ENCODE results near the gene ZCCHC2.

Gene ZCCHC2

DNA sequence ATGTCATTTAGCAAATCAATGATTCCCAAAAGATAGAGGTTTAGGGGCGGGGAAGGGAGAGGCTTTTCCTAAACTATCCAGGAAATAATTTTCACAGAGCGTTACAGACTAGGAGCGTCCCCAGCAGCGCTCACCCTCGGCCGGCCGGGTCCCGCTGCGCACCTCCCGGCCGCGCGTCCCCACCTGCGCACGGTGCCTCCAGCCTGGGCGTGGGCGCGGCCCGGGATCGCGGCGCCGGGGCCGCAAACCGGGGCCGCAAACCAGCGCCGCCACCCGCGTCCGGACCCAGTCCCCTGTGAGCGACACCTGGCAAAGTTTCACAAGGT lies 684 bp upstream of the ZCCHC2 start:
- ChIA-PET CTCF (interaction anchor here (0.7 to 1.2 kb wide), 3 partner anchors 96 to 494 kb away, joined by 3 read pairs; no protein-coding TSS in a partner anchor), POLR2A (interaction anchor here (1.0 to 1.4 kb wide), 2 partner anchors 97 to 102 kb away, joined by 3 read pairs; no protein-coding TSS in a partner anchor)
- DNase-seq (ENCODE audit: extremely low spot score): peak; percentile 10
- TF ChIP-seq BHLHE40 (IDR thresholded peaks at IDR 0.05; ENCODE audit: borderline replicate concordance): no peak
- no peak for TF ChIP-seq TARDBP (IDR thresholded peaks at IDR 0.05)
- no peak for TF ChIP-seq LEF1 (IDR thresholded peaks at IDR 0.05; ENCODE audit: borderline replicate concordance)
- TF ChIP-seq NFRKB (IDR thresholded peaks at IDR 0.05): no peak
- no peak for TF ChIP-seq ELF4 (IDR thresholded peaks at IDR 0.05)

DNA sequence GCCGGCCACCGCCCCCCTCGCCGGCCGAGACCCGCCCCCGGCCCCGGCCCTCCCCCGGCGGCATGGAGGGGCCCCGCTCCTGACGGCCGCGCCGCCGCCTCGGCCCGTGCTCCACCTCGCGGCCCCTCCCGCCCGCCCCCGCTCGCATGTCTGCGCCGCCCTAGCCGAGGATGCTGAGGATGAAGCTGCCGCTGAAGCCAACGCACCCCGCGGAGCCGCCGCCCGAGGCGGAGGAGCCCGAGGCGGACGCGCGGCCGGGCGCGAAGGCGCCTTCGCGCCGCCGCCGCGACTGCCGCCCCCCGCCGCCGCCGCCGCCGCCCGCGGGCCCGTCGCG lies 397 bp downstream of the ZCCHC2 start:
- ChIA-PET CTCF (no interaction called here), POLR2A (interaction anchor here (0.5 to 1.4 kb wide), 4 partner anchors 26 to 103 kb away, joined by 3 read pairs; no protein-coding TSS in a partner anchor)
- DNase-seq (ENCODE audit: extremely low spot score): no peak
- TF ChIP-seq NFRKB (IDR thresholded peaks at IDR 0.05) (no peak), CTBP1 (IDR thresholded peaks at IDR 0.05; ENCODE audit: borderline replicate concordance) (no peak), ZNF384 (IDR thresholded peaks at IDR 0.05) (no peak), ELF4 (IDR thresholded peaks at IDR 0.05) (no peak), LEF1 (IDR thresholded peaks at IDR 0.05; ENCODE audit: borderline replicate concordance) (no peak), ARNT (IDR thresholded peaks at IDR 0.05) (no peak), FOXA1 (IDR thresholded peaks at IDR 0.05) (no peak), SUZ12 (IDR thresholded peaks at IDR 0.05) (no peak), TARDBP (IDR thresholded peaks at IDR 0.05) (no peak), SP1 (IDR thresholded peaks at IDR 0.05) (no peak)

DNA sequence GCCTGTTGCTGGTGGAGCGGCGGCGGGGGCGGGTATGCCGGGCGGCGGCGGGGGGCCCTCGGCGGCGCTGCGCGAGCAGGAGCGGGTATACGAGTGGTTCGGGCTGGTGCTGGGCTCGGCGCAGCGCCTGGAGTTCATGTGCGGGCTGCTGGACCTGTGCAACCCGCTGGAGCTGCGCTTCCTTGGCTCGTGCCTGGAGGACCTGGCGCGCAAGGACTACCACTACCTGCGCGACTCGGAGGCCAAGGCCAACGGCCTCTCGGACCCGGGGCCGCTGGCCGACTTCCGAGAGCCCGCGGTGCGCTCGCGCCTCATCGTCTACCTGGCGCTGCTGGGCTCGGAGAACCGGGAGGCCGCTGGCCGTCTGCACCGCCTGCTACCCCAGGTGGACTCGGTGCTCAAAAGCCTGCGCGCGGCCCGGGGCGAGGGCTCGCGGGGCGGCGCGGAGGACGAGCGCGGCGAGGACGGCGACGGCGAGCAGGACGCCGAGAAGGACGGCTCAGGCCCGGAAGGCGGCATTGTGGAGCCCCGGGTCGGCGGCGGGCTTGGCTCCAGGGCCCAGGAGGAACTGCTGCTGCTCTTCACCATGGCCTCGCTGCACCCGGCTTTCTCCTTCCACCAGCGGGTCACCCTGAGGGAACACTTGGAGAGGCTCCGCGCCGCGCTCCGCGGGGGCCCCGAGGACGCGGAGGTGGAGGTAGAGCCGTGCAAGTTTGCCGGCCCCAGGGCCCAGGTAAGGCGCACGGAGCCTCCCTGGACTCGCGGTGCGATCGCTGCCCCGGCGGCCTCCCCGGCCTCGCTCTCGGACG lies 1.0 kb downstream of the ZCCHC2 start:
- ChIA-PET CTCF (interaction anchor here (0.5 kb wide), 1 partner anchor 60 kb away, joined by 3 read pairs; no protein-coding TSS in a partner anchor), POLR2A (interaction anchor here (0.5 to 0.6 kb wide), 2 partner anchors 36 to 134 kb away, joined by 3 read pairs; no protein-coding TSS in a partner anchor)
- no peak for TF ChIP-seq FOXM1 (IDR thresholded peaks at IDR 0.05; ENCODE audit: borderline replicate concordance)
- no peak for TF ChIP-seq FOXK2 (IDR thresholded peaks at IDR 0.05)
- TF ChIP-seq CTBP1 (IDR thresholded peaks at IDR 0.05; ENCODE audit: borderline replicate concordance): no peak
- no peak for TF ChIP-seq ARNT (IDR thresholded peaks at IDR 0.05)
- no peak for TF ChIP-seq HDGF (IDR thresholded peaks at IDR 0.05; ENCODE audit: borderline replicate concordance)
- TF ChIP-seq ELF4 (IDR thresholded peaks at IDR 0.05): no peak
- no peak for TF ChIP-seq SUZ12 (IDR thresholded peaks at IDR 0.05)
- peak; percentile 16 for DNase-seq (ENCODE audit: extremely low spot score)

DNA sequence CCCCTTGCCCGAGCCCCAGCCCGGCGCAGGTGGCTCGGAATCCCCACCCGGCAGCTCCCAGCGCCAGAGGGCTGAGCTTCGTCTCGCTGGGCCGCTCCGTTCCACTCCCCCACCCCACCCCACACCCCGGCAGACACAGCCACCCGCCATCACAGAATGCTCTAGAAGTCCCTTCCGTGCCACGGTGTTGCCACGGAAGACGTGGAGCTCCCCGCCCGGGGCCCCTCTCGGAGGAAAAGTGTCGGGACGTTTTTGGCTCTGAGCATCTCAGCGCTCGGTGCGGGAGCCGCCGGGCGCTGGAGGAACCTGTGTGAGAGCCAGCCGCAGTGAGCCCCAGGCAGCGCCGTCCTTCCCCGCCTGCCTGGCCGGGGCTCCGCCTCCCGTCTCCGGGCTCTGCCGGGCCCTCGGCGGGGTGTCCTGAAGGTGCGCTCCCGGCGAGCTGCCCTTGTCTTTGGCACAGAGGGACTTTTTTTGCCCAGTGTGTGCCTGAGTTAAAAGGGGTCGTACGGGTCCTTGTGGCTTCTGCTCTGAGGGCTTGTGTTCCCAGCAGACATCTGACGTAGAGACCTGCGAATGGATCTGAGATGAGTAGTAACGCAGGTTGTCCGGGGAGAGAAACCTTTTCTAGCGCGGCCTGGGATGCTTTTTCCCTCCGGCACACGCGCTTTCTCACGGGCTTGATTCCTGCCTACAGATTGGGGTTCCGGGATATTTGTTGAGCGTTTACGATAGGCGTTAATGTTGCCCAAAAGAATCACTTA lies 1.8 kb downstream of the ZCCHC2 start:
- ChIA-PET POLR2A (interaction anchor here (0.6 kb wide), 1 partner anchor 135 kb away, joined by 3 read pairs; no protein-coding TSS in a partner anchor), CTCF (interaction anchor here (0.5 kb wide), 1 partner anchor 59 kb away, joined by 3 read pairs; no protein-coding TSS in a partner anchor)
- TF ChIP-seq LEF1 (IDR thresholded peaks at IDR 0.05; ENCODE audit: borderline replicate concordance) (no peak), FOXM1 (IDR thresholded peaks at IDR 0.05; ENCODE audit: borderline replicate concordance) (no peak), HDGF (IDR thresholded peaks at IDR 0.05; ENCODE audit: borderline replicate concordance) (no peak), L3MBTL2 (conservative IDR thresholded peaks at IDR 0.05) (no peak), ARNT (IDR thresholded peaks at IDR 0.05) (no peak), BHLHE40 (IDR thresholded peaks at IDR 0.05; ENCODE audit: borderline replicate concordance) (no peak), FOXK2 (IDR thresholded peaks at IDR 0.05) (no peak), ELF4 (IDR thresholded peaks at IDR 0.05) (no peak), TARDBP (IDR thresholded peaks at IDR 0.05) (no peak), NFRKB (IDR thresholded peaks at IDR 0.05) (no peak), CTBP1 (IDR thresholded peaks at IDR 0.05; ENCODE audit: borderline replicate concordance) (no peak)
- peak; percentile 13 for DNase-seq (ENCODE audit: extremely low spot score)

DNA sequence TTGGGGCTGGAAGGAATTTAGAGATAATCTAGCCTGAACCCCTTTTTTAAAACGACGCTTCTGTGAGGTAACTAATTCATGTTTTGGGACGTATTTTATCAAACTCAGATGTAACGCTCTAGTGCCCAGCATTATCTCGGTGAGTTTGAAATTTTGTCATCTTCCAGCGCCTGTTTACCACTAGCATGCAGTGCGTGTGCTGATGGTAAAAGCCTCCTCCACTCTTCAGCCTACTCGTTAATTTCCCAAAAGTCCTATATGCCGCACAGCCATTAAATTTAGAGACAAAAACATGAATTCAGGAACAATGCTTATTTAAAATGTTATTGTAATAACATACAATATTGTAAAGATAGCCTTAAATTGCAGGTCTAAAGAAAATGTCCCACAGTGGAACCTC lies 2.8 kb downstream of the ZCCHC2 start:
- TF ChIP-seq ARNT (IDR thresholded peaks at IDR 0.05): no peak
- TF ChIP-seq SP1 (IDR thresholded peaks at IDR 0.05): no peak
- TF ChIP-seq CTBP1 (IDR thresholded peaks at IDR 0.05; ENCODE audit: borderline replicate concordance): no peak
- TF ChIP-seq ZNF384 (IDR thresholded peaks at IDR 0.05): no peak
- no peak for TF ChIP-seq L3MBTL2 (conservative IDR thresholded peaks at IDR 0.05)
- no peak for TF ChIP-seq HDGF (IDR thresholded peaks at IDR 0.05; ENCODE audit: borderline replicate concordance)
- TF ChIP-seq, protein P1, sequence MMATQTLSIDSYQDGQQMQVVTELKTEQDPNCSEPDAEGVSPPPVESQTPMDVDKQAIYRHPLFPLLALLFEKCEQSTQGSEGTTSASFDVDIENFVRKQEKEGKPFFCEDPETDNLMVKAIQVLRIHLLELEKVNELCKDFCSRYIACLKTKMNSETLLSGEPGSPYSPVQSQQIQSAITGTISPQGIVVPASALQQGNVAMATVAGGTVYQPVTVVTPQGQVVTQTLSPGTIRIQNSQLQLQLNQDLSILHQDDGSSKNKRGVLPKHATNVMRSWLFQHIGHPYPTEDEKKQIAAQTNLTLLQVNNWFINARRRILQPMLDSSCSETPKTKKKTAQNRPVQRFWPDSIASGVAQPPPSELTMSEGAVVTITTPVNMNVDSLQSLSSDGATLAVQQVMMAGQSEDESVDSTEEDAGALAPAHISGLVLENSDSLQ (IDR thresholded peaks at IDR 0.05): no peak
- TF ChIP-seq SUZ12 (IDR thresholded peaks at IDR 0.05): no peak
- TF ChIP-seq TARDBP (IDR thresholded peaks at IDR 0.05): no peak
- no peak for TF ChIP-seq LEF1 (IDR thresholded peaks at IDR 0.05; ENCODE audit: borderline replicate concordance)
- no peak for TF ChIP-seq FOXK2 (IDR thresholded peaks at IDR 0.05)
- no peak for TF ChIP-seq ELF4 (IDR thresholded peaks at IDR 0.05)
- CTCF ChIA-PET: no interaction called here
- POLR2A ChIA-PET: interaction anchor here (1.1 to 1.3 kb wide), 2 partner anchors 28 to 122 kb away, joined by 3 read pairs; no protein-coding TSS in a partner anchor
- no peak for DNase-seq (ENCODE audit: extremely low spot score)

DNA sequence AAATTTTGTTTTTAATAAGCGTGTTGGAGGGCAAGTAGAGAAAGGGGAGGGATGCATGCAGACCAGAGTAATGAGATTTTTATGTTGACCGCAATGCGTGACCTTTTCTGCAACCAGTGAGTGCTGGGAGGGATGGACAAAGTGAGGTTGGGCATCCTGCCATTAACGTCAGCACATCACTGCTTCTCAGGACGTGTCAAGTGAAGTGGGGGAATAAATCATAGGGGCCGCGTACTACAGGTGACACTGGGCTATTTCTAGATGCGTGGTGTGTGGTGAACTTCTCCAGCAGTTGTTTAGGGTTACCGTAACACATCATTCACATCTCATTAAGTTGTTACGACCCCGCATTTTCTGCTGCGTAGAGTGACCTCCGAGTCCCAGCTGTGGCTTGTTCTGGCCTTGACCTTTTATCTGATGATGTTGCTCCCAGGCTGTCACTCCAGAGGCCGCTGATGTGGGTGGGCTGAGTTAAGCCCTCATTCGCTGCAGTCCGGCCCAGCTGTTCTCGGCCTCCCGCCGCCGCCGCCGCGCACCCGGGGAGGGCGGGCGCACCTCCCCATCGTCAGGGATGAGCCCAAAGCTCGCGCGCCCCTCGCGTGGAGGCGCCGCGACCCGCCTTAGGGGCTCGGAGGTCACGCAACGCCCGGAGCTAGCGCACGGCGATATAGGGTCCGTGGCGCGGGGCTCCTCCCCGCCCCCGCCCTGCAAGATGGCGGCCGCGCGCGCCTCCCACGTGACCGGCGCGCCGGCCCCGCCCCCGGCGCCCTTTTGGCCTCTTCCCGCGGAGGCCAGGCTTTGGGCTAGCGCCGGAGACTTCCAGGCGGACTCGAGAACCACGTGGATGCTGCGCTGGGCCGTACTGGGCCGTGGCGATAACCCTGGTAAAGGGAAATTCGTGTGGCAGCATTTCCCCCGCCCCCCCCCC lies 3.5 kb downstream of the ZCCHC2 start:
- no peak for TF ChIP-seq NFRKB (IDR thresholded peaks at IDR 0.05)
- no peak for TF ChIP-seq SUZ12 (IDR thresholded peaks at IDR 0.05)
- TF ChIP-seq HDGF (IDR thresholded peaks at IDR 0.05; ENCODE audit: borderline replicate concordance): no peak
- TF ChIP-seq, protein P1 (IDR thresholded peaks at IDR 0.05): peak; percentile 93
- no peak for TF ChIP-seq FOXA1 (IDR thresholded peaks at IDR 0.05)
- no peak for TF ChIP-seq BHLHE40 (IDR thresholded peaks at IDR 0.05; ENCODE audit: borderline replicate concordance)
- ChIA-PET POLR2A (interaction anchor here (1.0 to 1.3 kb wide), 3 partner anchors 29 to 121 kb away, joined by 3 to 4 read pairs (median 3); no protein-coding TSS in a partner anchor), CTCF (no interaction called here)
- peak; percentile 59 for DNase-seq (ENCODE audit: extremely low spot score)
